A549 (cell line): Measurements from ENCODE around the gene RIMS4. TPM values are rescaled to one million over a fixed set of nuclear protein-coding genes. Genes with fewer than 3 reads are reported as not detected.

Experiments
- ATAC-seq, 2 experiments: fragments of 200-7000 bp in 1 of 2; fragments of >200 bp in 1 of 2; cut with Nextera tagmentation in 1 of 2; cut with Tn5 transposase in 1 of 2; 3 replicates each; pipeline versions ENCODE4 v1.8.0 to v1.9.1; 2018 to 2020; ENCODE audit warnings: mild to moderate bottlenecking in 1 of 2, moderate library complexity in 1 of 2
- CTCF ChIA-PET: fragments of 300-600 bp; sonication (Branson Sonifier 250); formaldehyde crosslinking; extraction: SDS; loops from one replicate; lab custom pipeline; 2021; ENCODE audit warnings: antibody characterized with exemption, inconsistent platforms; lab: Yijun Ruan, JAX
- POLR2A ChIA-PET: fragments of 350-600 bp; formaldehyde crosslinking; extraction: SDS; loops from one replicate; lab custom pipeline; 2021; ENCODE audit warnings: antibody characterized with exemption, inconsistent platforms; lab: Yijun Ruan, JAX
- DNase-seq, 2 experiments: peaks; one replicate each; pipeline versions ENCODE4 v3.0.0 to v3.0.0-alpha.2; 2011 to 2016; ENCODE audit warnings: low read depth in 1 of 2, low spot score in 1 of 2
- FAIRE-seq: peaks from 2 replicates; lab custom pipeline; 2011; peaks lifted over from hg19 to GRCh38; lab: Jason Lieb, UNC
- H3K27ac ChIP-seq, 2 experiments: fragments of >200 bp; sonication (Bioruptor Twin); formaldehyde crosslinking; 3 replicates each; pipeline ENCODE4 v1.5.1; 2016 to 2017
- H3K4me1 ChIP-seq: fragments of >200 bp; sonication (Bioruptor Twin); formaldehyde crosslinking; 3 replicates; pipeline ENCODE4 v1.6.1; 2016
- H3K4me2 ChIP-seq: fragments of >200 bp; sonication (Bioruptor Twin); formaldehyde crosslinking; 3 replicates; pipeline ENCODE4 v1.6.1; 2016
- H3K4me3 ChIP-seq: fragments of >200 bp; sonication (Bioruptor Twin); formaldehyde crosslinking; 3 replicates; pipeline ENCODE4 v1.5.1; 2016
- H3K9me3 ChIP-seq: fragments of >200 bp; sonication (Bioruptor Twin); formaldehyde crosslinking; 3 replicates; pipeline ENCODE4 v1.6.1; 2016
- EHMT2 ChIP-seq: fragments of 200-600 bp; sonication (generic); IDR thresholded peaks from 2 replicates; pipeline ENCODE4 v1.6.1; 2016; ENCODE audit warnings: antibody characterized with exemption, low read depth, mild to moderate bottlenecking, moderate library complexity
- ELK1 ChIP-seq: fragments of 150-350 bp; IDR thresholded peaks from 2 replicates; pipeline ENCODE4 v1.6.1; 2014; ENCODE audit warnings: low read depth, mild to moderate bottlenecking, low read length
- ESRRA ChIP-seq: fragments of 150-350 bp; IDR thresholded peaks from 2 replicates; pipeline ENCODE4 v1.6.1; 2014; ENCODE audit warnings: mild to moderate bottlenecking, low read length, borderline replicate concordance
- HDAC2 ChIP-seq: fragments of 200-600 bp; sonication (generic); IDR thresholded peaks from 2 replicates; pipeline ENCODE4 v1.6.1; 2016
- RAD21 ChIP-seq, 2 experiments: fragments of >200 bp in 1 of 2; sonication (Bioruptor Twin) in 1 of 2; formaldehyde crosslinking in 1 of 2; IDR thresholded peaks in 1 of 2; conservative IDR thresholded peaks in 1 of 2; 2 replicates in 1 of 2; 3 replicates in 1 of 2; pipeline ENCODE4 v1.6.1; 2012 to 2018; ENCODE audit warnings: inconsistent platforms in 1 of 2
- REST ChIP-seq: fragments of 200-600 bp; sonication (generic); IDR thresholded peaks from 2 replicates; pipeline ENCODE4 v1.6.1; 2016; ENCODE audit warnings: antibody characterized with exemption, mild to moderate bottlenecking, moderate library complexity
- RFX5 ChIP-seq: fragments of 450-650 bp; IDR thresholded peaks from 2 replicates; pipeline ENCODE4 v1.7.1; 2014; ENCODE audit warnings: antibody characterized with exemption, mild to moderate bottlenecking, moderate library complexity
- TP53 ChIP-seq: fragments of 250-450 bp; sonication (Bioruptor Pico); IDR thresholded peaks from 2 replicates; pipeline ENCODE4 v1.5.0; 2021; ENCODE audit warnings: mild to moderate bottlenecking, moderate library complexity
- USF2 ChIP-seq: fragments of 450-650 bp; IDR thresholded peaks from 2 replicates; pipeline ENCODE4 v1.6.1; 2014; ENCODE audit warnings: antibody characterized with exemption
- ZSCAN20 ChIP-seq: fragments of 250-450 bp; sonication (Bioruptor Pico); IDR thresholded peaks from 2 replicates; pipeline ENCODE4 v1.8.0; 2022; ENCODE audit warnings: mild to moderate bottlenecking, moderate library complexity
- WGBS: methylation state at CpG from one replicate; pipeline ENCODE4 v1.1.6; 2017; ENCODE audit errors: missing lambda C conversion rate; 5-methylcytosine and 5-hydroxymethylcytosine counted together
- polyA plus RNA-seq, 4 experiments: library from polyadenylated mRNA; depleted of rRNA in 3 of 4; stranded (reverse); fragments of >200 nt; fragmentation: RNase III in 1 of 4; extraction: RNeasy Plus Mini Kit Qiagen cat#74134 plus additional on column Dnase treatment in 1 of 4; gene quantifications; 2 replicates in 3 of 4; 3 replicates in 1 of 4; pipeline ENCODE4 v1.2.3, GENCODE V29; 2011 to 2017

Gene RIMS4
- polyA plus RNA-seq, 2 of the 4 experiments (the other 2 are of a cell fraction): 0.39 to 1.3 TPM

GRCh38 chr20:44780226-44780625, 30.1 kb downstream of the RIMS4 start:
- 34% methylated on average over 5 of the region's 5 CpGs for WGBS
- DNase-seq: peak; percentile 28 to 44
- Histone ChIP-seq H3K27ac (no peak overlapping the region), H3K4me3 (no peak overlapping the region), H3K4me2 (no peak overlapping the region), H3K9me3 (no peaks in the 10 kb centered on the region)
- FAIRE-seq: no peak
- ATAC-seq: peak; percentile 48 to 62; a peak in 3 of 6 replicates
- ChIA-PET CTCF (interaction anchor here (2.7 kb wide), 1 partner anchor 16 kb away, joined by 7 read pairs; no protein-coding TSS in a partner anchor), POLR2A (no interaction called here)
- TF ChIP-seq EHMT2 (peak; percentile 92), REST (peak; percentile 97), ESRRA (no peak)
- TF ChIP-seq, all 56 proteins: peak for 2
- no peaks in the 10 kb centered on the region for H3K4me1 ChIP-seq

- CTCF ChIA-PET: interaction anchor here (0.6 to 2.0 kb wide), 6 partner anchors 10 to 330 kb away, joined by 3 to 6 read pairs (median 4); no protein-coding TSS in a partner anchor
- H3K4me1 ChIP-seq: no peaks in the 10 kb centered on the region
- ATAC-seq (no peak), FAIRE-seq (no peak), DNase-seq (peak in 1 of 2 experiments; percentile 18)
- TF ChIP-seq REST (peak; percentile 95), RAD21 (conservative IDR thresholded peaks at IDR 0.05 in 1 of 2, IDR thresholded peaks at IDR 0.05 in 1 of 2) (no peak)
- H3K4me3 ChIP-seq: no peak overlapping the region
- no peak overlapping the region for H3K4me2 ChIP-seq
- no peaks in the 10 kb centered on the region for H3K9me3 ChIP-seq
- POLR2A ChIA-PET: no interaction called here
- under 1% methylated on average over 7 of the region's 7 CpGs for WGBS
- no peak overlapping the region for H3K27ac ChIP-seq
Measured at GRCh38 chr20:44776980-44777379, 33.4 kb downstream of the RIMS4 start.

- Histone ChIP-seq H3K4me3 (no peak overlapping the region), H3K4me2 (no peak overlapping the region)
- POLR2A ChIA-PET: no interaction called here
- no peak for ATAC-seq
- TF ChIP-seq ZSCAN20 (CRISPR knock-in tag) (no peak), HDAC2 (no peak), RFX5 (no peak), TP53 (CRISPR knock-in tag) (no peak)
- TF ChIP-seq, all 56 proteins: peak for 0
- FAIRE-seq: no peak
- no peak for DNase-seq
- 13% methylated on average over 9 of the region's 10 CpGs for WGBS
- H3K4me1 ChIP-seq: no peaks in the 10 kb centered on the region
- H3K9me3 ChIP-seq: no peaks in the 10 kb centered on the region
- H3K27ac ChIP-seq: no peak overlapping the region
- CTCF ChIA-PET: interaction anchor here (0.7 to 1.1 kb wide), 2 partner anchors 12 to 60 kb away, joined by 3 read pairs; no protein-coding TSS in a partner anchor
Measured at GRCh38 chr20:44773070-44773829, 37.1 kb downstream of the RIMS4 start.

- no peak for FAIRE-seq
- 48% methylated on average over 8 of the region's 8 CpGs for WGBS
- no peak for TF ChIP-seq ELK1
- TF ChIP-seq USF2: no peak
- TF ChIP-seq, all 56 proteins: peak for 0
- no peaks in the 10 kb centered on the region for H3K9me3 ChIP-seq
- ATAC-seq (no peak), DNase-seq (no peak)
- CTCF ChIA-PET: interaction anchor here (0.7 to 1.9 kb wide), 4 partner anchors 22 to 61 kb away, joined by 3 to 6 read pairs (median 4); no protein-coding TSS in a partner anchor
- H3K4me2 ChIP-seq: no peak overlapping the region
- H3K27ac ChIP-seq: no peak overlapping the region
- no peak overlapping the region for H3K4me3 ChIP-seq
- POLR2A ChIA-PET: no interaction called here
- H3K4me1 ChIP-seq: no peaks in the 10 kb centered on the region
Measured at GRCh38 chr20:44772636-44773035, 37.7 kb downstream of the RIMS4 start.
